Brain microvascular endothelial cell (primary cell): ENCODE data around the gene ADAM29.

Experiments
- DNase-seq: peaks from one replicate; pipeline ENCODE4 v3.0.0-alpha.2; 2020
- H3K27ac ChIP-seq: fragments of 250-450 bp; sonication (Bioruptor Pico); 2 replicates; pipeline ENCODE4 v1.5.1; 2020; ENCODE audit warnings: mild to moderate bottlenecking, moderate library complexity
- H3K27me3 ChIP-seq: fragments of 250-450 bp; sonication (Bioruptor Pico); replicated peaks from 2 replicates; pipeline ENCODE4 v1.5.1; 2020; ENCODE audit warnings: mild to moderate bottlenecking
- H3K36me3 ChIP-seq: fragments of 250-450 bp; sonication (Bioruptor Pico); replicated peaks from 2 replicates; pipeline ENCODE4 v1.5.1; 2020; ENCODE audit warnings: mild to moderate bottlenecking
- H3K4me3 ChIP-seq: 2 replicates; pipeline ENCODE4 v1.5.1; 2011; ENCODE audit warnings: low read depth, mild to moderate bottlenecking, control low read depth, low read length, moderate library complexity
- CTCF ChIP-seq: IDR thresholded peaks from 2 replicates; pipeline ENCODE4 v1.5.1; 2011; ENCODE audit warnings: low read depth, mild to moderate bottlenecking, moderate library complexity, low read length, control low read depth, inconsistent platforms; ENCODE audit errors: missing control alignments
- in situ Hi-C: cut with HindIII; loops from 2 replicates; pipeline ENCODE4 v1.10.0; 2017; ENCODE audit warnings: low sequenced_read_pairs, low pct_ligation_motif_present

The ADAM29 gene

GRCh38 chr4:174880001-174880400, 38.2 kb upstream of the ADAM29 start:
- H3K36me3 ChIP-seq = no peaks in the 10 kb centered on the region
- in situ Hi-C loops = no loop called here
- DNase-seq = no peak
- TF ChIP-seq CTCF = no peak
- no peak overlapping the region for H3K4me3 ChIP-seq
- H3K27ac ChIP-seq = no peak overlapping the region
- H3K27me3 ChIP-seq = no peaks in the 10 kb centered on the region

- no peak for DNase-seq
- no peaks in the 10 kb centered on the region for H3K36me3 ChIP-seq
- no peak overlapping the region for H3K27ac ChIP-seq
- TF ChIP-seq CTCF = no peak
- no peak overlapping the region for H3K4me3 ChIP-seq
- in situ Hi-C loops = no loop called here
- H3K27me3 ChIP-seq = no peaks in the 10 kb centered on the region
Observed at GRCh38 chr4:174882317-174882992, 35.7 kb upstream of the ADAM29 start.

GRCh38 chr4:174907508-174907907, 10.7 kb upstream of the ADAM29 start:
- in situ Hi-C loops = no loop called here
- no peak overlapping the region for H3K4me3 ChIP-seq
- H3K27me3 ChIP-seq = no peaks in the 10 kb centered on the region
- no peak for TF ChIP-seq CTCF
- no peak overlapping the region for H3K27ac ChIP-seq
- H3K36me3 ChIP-seq = no peaks in the 10 kb centered on the region
- no peak for DNase-seq

- in situ Hi-C loops = no loop called here
- no peak for DNase-seq
- TF ChIP-seq CTCF = no peak
- Histone ChIP-seq H3K27ac (no peak overlapping the region), H3K27me3 (no peaks in the 10 kb centered on the region), H3K4me3 (no peak overlapping the region), H3K36me3 (no peaks in the 10 kb centered on the region)
Observed at GRCh38 chr4:174910271-174910670, 7.9 kb upstream of the ADAM29 start.

- no peak for DNase-seq
- Histone ChIP-seq H3K27me3 (no peaks in the 10 kb centered on the region), H3K36me3 (no peaks in the 10 kb centered on the region), H3K4me3 (no peak overlapping the region), H3K27ac (no peak overlapping the region)
- in situ Hi-C loops = no loop called here
- TF ChIP-seq CTCF = no peak
Observed at GRCh38 chr4:174912919-174913543, 5.1 kb upstream of the ADAM29 start.

GRCh38 chr4:174919886-174920423, 1.8 kb downstream of the ADAM29 start:
- no peak for TF ChIP-seq CTCF
- in situ Hi-C loops = no loop called here
- H3K27me3 ChIP-seq = no peaks in the 10 kb centered on the region
- no peak overlapping the region for H3K27ac ChIP-seq
- H3K36me3 ChIP-seq = no peaks in the 10 kb centered on the region
- no peak overlapping the region for H3K4me3 ChIP-seq
- DNase-seq = no peak
